ENCODE data around the gene THOC1.

The THOC1 gene

GRCh38 chr18:240175-240574 lies 27.7 kb downstream of the THOC1 start:
- H3K36me3 ChIP-seq (ENCODE audit: insufficient read depth, low read length), result peaks cover 7% of the 10 kb centered on the region
- H3K27me3 ChIP-seq (ENCODE audit: control insufficient read depth in 1 of 2, insufficient read depth in 2 of 2, low read length in 2 of 2), result no peaks in the 10 kb centered on the region
- no peak overlapping the region for H3K4me3 ChIP-seq (ENCODE audit: low read depth in 1 of 2, low read length in 2 of 2)
- no peak overlapping the region for H3K9ac ChIP-seq (ENCODE audit: low read length)
- no peaks in the 10 kb centered on the region for H3K4me1 ChIP-seq (ENCODE audit: insufficient read depth, low read length)
- no peak overlapping the region for H3K27ac ChIP-seq (ENCODE audit: low read depth, low read length)
- no peaks in the 10 kb centered on the region for H3K9me3 ChIP-seq (ENCODE audit: low read length)

GRCh38 chr18:231563-231962 lies 36.3 kb downstream of the THOC1 start:
- Histone ChIP-seq H3K27ac (ENCODE audit: low read depth, low read length) (no peak overlapping the region), H3K9ac (ENCODE audit: low read length) (no peak overlapping the region), H3K9me3 (ENCODE audit: low read length) (no peaks in the 10 kb centered on the region), H3K4me3 (ENCODE audit: low read depth in 1 of 2, low read length in 2 of 2) (no peak overlapping the region), H3K36me3 (ENCODE audit: insufficient read depth, low read length) (no peaks in the 10 kb centered on the region), H3K27me3 (ENCODE audit: control insufficient read depth in 1 of 2, insufficient read depth in 2 of 2, low read length in 2 of 2) (no peaks in the 10 kb centered on the region), H3K4me1 (ENCODE audit: insufficient read depth, low read length) (no peaks in the 10 kb centered on the region)

- Histone ChIP-seq H3K9ac (ENCODE audit: low read length) (no peak overlapping the region), H3K27ac (ENCODE audit: low read depth, low read length) (no peak overlapping the region), H3K4me3 (ENCODE audit: low read depth in 1 of 2, low read length in 2 of 2) (no peak overlapping the region), H3K36me3 (ENCODE audit: insufficient read depth, low read length) (peaks cover 8% of the 10 kb centered on the region), H3K9me3 (ENCODE audit: low read length) (no peaks in the 10 kb centered on the region), H3K4me1 (ENCODE audit: insufficient read depth, low read length) (no peaks in the 10 kb centered on the region), H3K27me3 (ENCODE audit: control insufficient read depth in 1 of 2, insufficient read depth in 2 of 2, low read length in 2 of 2) (no peaks in the 10 kb centered on the region)
Measured at GRCh38 chr18:228586-228985, 39.3 kb downstream of the THOC1 start.

GRCh38 chr18:227902-228301 lies 39.9 kb downstream of the THOC1 start:
- H3K9me3 ChIP-seq (ENCODE audit: low read length), result no peaks in the 10 kb centered on the region
- no peak overlapping the region for H3K27ac ChIP-seq (ENCODE audit: low read depth, low read length)
- H3K4me3 ChIP-seq (ENCODE audit: low read depth in 1 of 2, low read length in 2 of 2), result no peak overlapping the region
- no peak overlapping the region for H3K9ac ChIP-seq (ENCODE audit: low read length)
- no peaks in the 10 kb centered on the region for H3K4me1 ChIP-seq (ENCODE audit: insufficient read depth, low read length)
- peaks cover 13% of the 10 kb centered on the region for H3K36me3 ChIP-seq (ENCODE audit: insufficient read depth, low read length)
- no peaks in the 10 kb centered on the region for H3K27me3 ChIP-seq (ENCODE audit: control insufficient read depth in 1 of 2, insufficient read depth in 2 of 2, low read length in 2 of 2)

GRCh38 chr18:227374-227773 lies 40.5 kb downstream of the THOC1 start:
- no peaks in the 10 kb centered on the region for H3K4me1 ChIP-seq (ENCODE audit: insufficient read depth, low read length)
- no peaks in the 10 kb centered on the region for H3K27me3 ChIP-seq (ENCODE audit: control insufficient read depth in 1 of 2, insufficient read depth in 2 of 2, low read length in 2 of 2)
- H3K4me3 ChIP-seq (ENCODE audit: low read depth in 1 of 2, low read length in 2 of 2), result no peak overlapping the region
- no peaks in the 10 kb centered on the region for H3K9me3 ChIP-seq (ENCODE audit: low read length)
- no peak overlapping the region for H3K27ac ChIP-seq (ENCODE audit: low read depth, low read length)
- peaks cover 17% of the 10 kb centered on the region for H3K36me3 ChIP-seq (ENCODE audit: insufficient read depth, low read length)
- H3K9ac ChIP-seq (ENCODE audit: low read length), result no peak overlapping the region

- H3K4me3 ChIP-seq (ENCODE audit: low read depth in 1 of 2, low read length in 2 of 2), result no peak overlapping the region
- no peaks in the 10 kb centered on the region for H3K27me3 ChIP-seq (ENCODE audit: control insufficient read depth in 1 of 2, insufficient read depth in 2 of 2, low read length in 2 of 2)
- H3K36me3 ChIP-seq (ENCODE audit: insufficient read depth, low read length), result peaks cover 17% of the 10 kb centered on the region
- H3K27ac ChIP-seq (ENCODE audit: low read depth, low read length), result no peak overlapping the region
- H3K9ac ChIP-seq (ENCODE audit: low read length), result no peak overlapping the region
- H3K9me3 ChIP-seq (ENCODE audit: low read length), result no peaks in the 10 kb centered on the region
- H3K4me1 ChIP-seq (ENCODE audit: insufficient read depth, low read length), result no peaks in the 10 kb centered on the region
Measured at GRCh38 chr18:225745-226144, 42.1 kb downstream of the THOC1 start.

GRCh38 chr18:220708-221107 lies 47.1 kb downstream of the THOC1 start:
- Histone ChIP-seq H3K4me1 (ENCODE audit: insufficient read depth, low read length) (no peaks in the 10 kb centered on the region), H3K27me3 (ENCODE audit: control insufficient read depth in 1 of 2, insufficient read depth in 2 of 2, low read length in 2 of 2) (no peaks in the 10 kb centered on the region), H3K27ac (ENCODE audit: low read depth, low read length) (no peak overlapping the region), H3K9me3 (ENCODE audit: low read length) (no peaks in the 10 kb centered on the region), H3K4me3 (ENCODE audit: low read depth in 1 of 2, low read length in 2 of 2) (no peak overlapping the region), H3K36me3 (ENCODE audit: insufficient read depth, low read length) (peaks cover 44% of the 10 kb centered on the region), H3K9ac (ENCODE audit: low read length) (no peak overlapping the region)

GRCh38 chr18:217532-218336 lies 50.1 kb downstream of the THOC1 start:
- no peaks in the 10 kb centered on the region for H3K9me3 ChIP-seq (ENCODE audit: low read length)
- H3K27ac ChIP-seq (ENCODE audit: low read depth, low read length), result no peak overlapping the region
- no peaks in the 10 kb centered on the region for H3K27me3 ChIP-seq (ENCODE audit: control insufficient read depth in 1 of 2, insufficient read depth in 2 of 2, low read length in 2 of 2)
- no peaks in the 10 kb centered on the region for H3K4me1 ChIP-seq (ENCODE audit: insufficient read depth, low read length)
- H3K36me3 ChIP-seq (ENCODE audit: insufficient read depth, low read length), result peaks cover 49% of the 10 kb centered on the region
- no peak overlapping the region for H3K4me3 ChIP-seq (ENCODE audit: low read depth in 1 of 2, low read length in 2 of 2)
- H3K9ac ChIP-seq (ENCODE audit: low read length), result no peak overlapping the region

- H3K27ac ChIP-seq (ENCODE audit: low read depth, low read length), result no peak overlapping the region
Measured at GRCh38 chr18:215448-216010, 52.3 kb downstream of the THOC1 start.

GRCh38 chr18:213966-214365 lies 53.9 kb downstream of the THOC1 start:
- Histone ChIP-seq H3K27ac (ENCODE audit: low read depth, low read length) (no peak overlapping the region), H3K36me3 (ENCODE audit: insufficient read depth, low read length) (peaks cover 66% of the 10 kb centered on the region), H3K9ac (ENCODE audit: low read length) (no peak overlapping the region)

More at GRCh38 chr18:215448-216010, 52.3 kb downstream of the THOC1 start:
- Histone ChIP-seq H3K4me3 (ENCODE audit: low read depth in 1 of 2, low read length in 2 of 2) (no peak overlapping the region), H3K9ac (ENCODE audit: low read length) (no peak overlapping the region), H3K9me3 (ENCODE audit: low read length) (no peaks in the 10 kb centered on the region), H3K27me3 (ENCODE audit: control insufficient read depth in 1 of 2, insufficient read depth in 2 of 2, low read length in 2 of 2) (no peaks in the 10 kb centered on the region), H3K36me3 (ENCODE audit: insufficient read depth, low read length) (peaks cover 60% of the 10 kb centered on the region), H3K4me1 (ENCODE audit: insufficient read depth, low read length) (no peaks in the 10 kb centered on the region)

GRCh38 chr18:213505-213904 lies 54.3 kb downstream of the THOC1 start:
- Histone ChIP-seq H3K36me3 (ENCODE audit: insufficient read depth, low read length) (peaks cover 64% of the 10 kb centered on the region), H3K4me3 (ENCODE audit: low read depth in 1 of 2, low read length in 2 of 2) (no peak overlapping the region), H3K27me3 (ENCODE audit: control insufficient read depth in 1 of 2, insufficient read depth in 2 of 2, low read length in 2 of 2) (no peaks in the 10 kb centered on the region), H3K27ac (ENCODE audit: low read depth, low read length) (no peak overlapping the region), H3K9ac (ENCODE audit: low read length) (no peak overlapping the region), H3K4me1 (ENCODE audit: insufficient read depth, low read length) (no peaks in the 10 kb centered on the region), H3K9me3 (ENCODE audit: low read length) (no peaks in the 10 kb centered on the region)

More at GRCh38 chr18:213966-214365, 53.9 kb downstream of the THOC1 start:
- Histone ChIP-seq H3K27me3 (ENCODE audit: control insufficient read depth in 1 of 2, insufficient read depth in 2 of 2, low read length in 2 of 2) (no peaks in the 10 kb centered on the region), H3K4me3 (ENCODE audit: low read depth in 1 of 2, low read length in 2 of 2) (no peak overlapping the region), H3K4me1 (ENCODE audit: insufficient read depth, low read length) (no peaks in the 10 kb centered on the region), H3K9me3 (ENCODE audit: low read length) (no peaks in the 10 kb centered on the region)

GRCh38 chr18:212780-213179 lies 55.1 kb downstream of the THOC1 start:
- Histone ChIP-seq H3K27me3 (ENCODE audit: control insufficient read depth in 1 of 2, insufficient read depth in 2 of 2, low read length in 2 of 2) (no peaks in the 10 kb centered on the region), H3K4me3 (ENCODE audit: low read depth in 1 of 2, low read length in 2 of 2) (no peak overlapping the region), H3K9ac (ENCODE audit: low read length) (no peak overlapping the region), H3K36me3 (ENCODE audit: insufficient read depth, low read length) (peaks cover 56% of the 10 kb centered on the region), H3K27ac (ENCODE audit: low read depth, low read length) (no peak overlapping the region), H3K4me1 (ENCODE audit: insufficient read depth, low read length) (no peaks in the 10 kb centered on the region), H3K9me3 (ENCODE audit: low read length) (no peaks in the 10 kb centered on the region)
